HepG2 (cell line): ENCODE data around the gene UBTD1. TPM values are rescaled to one million over a fixed set of nuclear protein-coding genes. Genes with fewer than 3 reads are reported as not detected.

Experiments used
- ATF7 ChIP-seq, 2 experiments: fragments of 450-650 bp in 1 of 2; sonication (generic) in 1 of 2; formaldehyde crosslinking in 1 of 2; IDR thresholded peaks; 2 replicates each; pipeline versions ENCODE4 v1.4.0 to v1.6.1; 2016 to 2020; ENCODE audit warnings: antibody characterized with exemption in 1 of 2, mild to moderate bottlenecking in 1 of 2, missing genetic modification reagents in 1 of 2
- CBX2 ChIP-seq, 2 experiments: fragments of 200-600 bp in 1 of 2; sonication (generic); formaldehyde crosslinking in 1 of 2; IDR thresholded peaks; 2 replicates each; pipeline versions ENCODE4 v1.7.0 to v1.8.1; 2018 to 2022; ENCODE audit warnings: low read depth in 2 of 2, low read length in 1 of 2, mild to moderate bottlenecking in 1 of 2, missing genetic modification reagents in 1 of 2
- CCDC6 ChIP-seq: sonication (generic); formaldehyde crosslinking; IDR thresholded peaks from 2 replicates; pipeline ENCODE4 v1.8.1; 2022; ENCODE audit warnings: mild to moderate bottlenecking, missing genetic modification reagents, moderate library complexity
- FOXO1 ChIP-seq: sonication (generic); formaldehyde crosslinking; IDR thresholded peaks from 2 replicates; pipeline ENCODE4 v1.4.0; 2020; ENCODE audit warnings: missing genetic modification reagents
- HCFC1 ChIP-seq: fragments of 150-350 bp; IDR thresholded peaks from 2 replicates; pipeline ENCODE4 v1.6.1; 2014; ENCODE audit warnings: low read depth, low read length
- HDAC6 ChIP-seq: fragments of 200-600 bp; sonication (generic); IDR thresholded peaks from 2 replicates; pipeline ENCODE4 v1.7.0; 2017; ENCODE audit warnings: mild to moderate bottlenecking, antibody characterized with exemption, low read length, low read depth
- HOXA5 ChIP-seq: sonication (generic); formaldehyde crosslinking; IDR thresholded peaks from 2 replicates; pipeline ENCODE4 v1.4.0; 2020; ENCODE audit warnings: missing genetic modification reagents
- KDM3A ChIP-seq: IDR thresholded peaks from 2 replicates; pipeline ENCODE4 v1.6.1; 2018; ENCODE audit warnings: low read depth, missing compliant biosample characterization
- KLF12 ChIP-seq: sonication (generic); formaldehyde crosslinking; IDR thresholded peaks from 2 replicates; pipeline ENCODE4 v1.4.0; 2020; ENCODE audit warnings: missing genetic modification reagents, borderline replicate concordance
- PHF5A ChIP-seq: IDR thresholded peaks from one replicate; pipeline ENCODE4 v1.6.1; 2018; ENCODE audit warnings: low read depth, missing genetic modification reagents; ENCODE audit not compliant: unreplicated experiment
- RCOR2 ChIP-seq: IDR thresholded peaks from 2 replicates; pipeline ENCODE4 v1.6.1; 2016; ENCODE audit warnings: missing biosample characterization, missing genetic modification reagents
- ZIK1 ChIP-seq: sonication (generic); formaldehyde crosslinking; IDR thresholded peaks from 2 replicates; pipeline ENCODE4 v1.5.0; 2020; ENCODE audit warnings: mild to moderate bottlenecking, low read depth, missing genetic modification reagents, borderline replicate concordance
- ZMYM4 ChIP-seq: sonication (generic); formaldehyde crosslinking; IDR thresholded peaks from 2 replicates; pipeline ENCODE4 v1.8.1; 2023; ENCODE audit warnings: mild to moderate bottlenecking, missing genetic modification reagents
- ZNF30 ChIP-seq: sonication (generic); formaldehyde crosslinking; IDR thresholded peaks from 2 replicates; pipeline ENCODE4 v1.5.0; 2020; ENCODE audit warnings: mild to moderate bottlenecking, missing genetic modification reagents
- ZNF329 ChIP-seq: sonication (generic); formaldehyde crosslinking; IDR thresholded peaks from 2 replicates; pipeline ENCODE4 v1.9.0; 2021; ENCODE audit warnings: low read depth, mild to moderate bottlenecking, missing genetic modification reagents
- ZNF563 ChIP-seq: sonication (generic); formaldehyde crosslinking; IDR thresholded peaks from 2 replicates; pipeline ENCODE4 v1.8.0; 2022; ENCODE audit warnings: mild to moderate bottlenecking, moderate library complexity, missing genetic modification reagents
- ZNF644 ChIP-seq: IDR thresholded peaks from 2 replicates; pipeline ENCODE4 v1.6.1; 2016; ENCODE audit warnings: low read depth
- polyA plus RNA-seq, 8 experiments: library from polyadenylated mRNA; depleted of rRNA in 3 of 8; stranded (reverse) in 7 of 8; unstranded in 1 of 8; fragments of >200 nt; fragmentation: Illumina TruSeq in 4 of 8; extraction: Trizol in 4 of 8; gene quantifications; 2 replicates each; pipeline versions ENCODE4 v1.2.1 to v1.2.3, GENCODE V29; 2011 to 2016; ENCODE audit warnings: low read depth in 4 of 8, missing spikeins in 1 of 8, mixed read lengths in 1 of 8; ENCODE audit not compliant: insufficient read depth in 1 of 8
- total RNA-seq, 5 experiments: library from RNA; depleted of rRNA; stranded (reverse); fragments of >200 nt; fragmentation: Illumina TruSeq; extraction: Trizol; gene quantifications; 2 replicates each; pipeline ENCODE4 v1.2.3, GENCODE V29; 2016; ENCODE audit warnings: low read depth in 1 of 5
- TF ChIP-seq, protein P1 (sequence below): sonication (generic); formaldehyde crosslinking; IDR thresholded peaks from 2 replicates; pipeline ENCODE4 v1.8.0; 2022; ENCODE audit warnings: mild to moderate bottlenecking, missing genetic modification reagents; ENCODE audit not compliant: insufficient replicate concordance
- TF ChIP-seq, protein P2 (sequence below): sonication (generic); formaldehyde crosslinking; IDR thresholded peaks from 2 replicates; pipeline ENCODE4 v1.4.0; 2020; ENCODE audit warnings: missing genetic modification reagents
- TF ChIP-seq, protein P3 (sequence below): sonication (generic); formaldehyde crosslinking; IDR thresholded peaks from 2 replicates; pipeline ENCODE4 v1.5.0; 2020; ENCODE audit warnings: mild to moderate bottlenecking, missing genetic modification reagents, borderline replicate concordance
- TF ChIP-seq, protein P4 (sequence below): IDR thresholded peaks from 2 replicates; pipeline ENCODE4 v1.6.1; 2016; ENCODE audit warnings: missing compliant biosample characterization, missing genetic modification reagents, borderline replicate concordance
- TF ChIP-seq, protein P5 (sequence below): sonication (generic); formaldehyde crosslinking; conservative IDR thresholded peaks from 2 replicates; pipeline ENCODE4 v1.4.0; 2020; ENCODE audit warnings: missing genetic modification reagents

UBTD1 gene
- total and polyA plus RNA-seq, 2 of the 13 experiments (the other 11 are each of a cell fraction or from before 2014, with no cell fraction given), result 7.9 to 10.0 TPM

DNA sequence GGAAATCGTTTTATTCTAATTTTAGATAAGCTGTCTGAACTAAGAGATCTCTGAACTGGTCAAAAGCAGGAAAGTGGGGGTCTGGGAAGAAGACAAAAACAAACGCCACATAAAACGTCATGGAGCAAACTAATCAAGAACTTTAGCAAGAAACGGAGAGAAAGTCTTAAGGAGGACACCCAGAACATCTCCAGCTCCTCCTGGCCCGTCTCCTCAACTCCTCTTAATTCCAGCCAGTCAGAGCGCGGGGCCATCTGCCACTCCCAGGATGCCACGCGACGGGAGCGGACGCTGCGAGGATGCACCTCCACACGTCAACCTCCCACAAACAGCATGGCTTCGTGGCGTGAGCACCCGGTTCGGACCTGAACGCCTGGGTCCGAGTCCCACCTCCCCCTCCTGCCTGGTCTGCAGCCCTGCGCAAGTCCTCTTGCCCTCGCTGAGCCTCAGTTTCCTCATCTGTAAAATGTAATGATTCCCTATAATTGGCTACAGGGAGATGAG is 1.1 kb upstream of the UBTD1 start (continued):
- TF ChIP-seq, protein P1, sequence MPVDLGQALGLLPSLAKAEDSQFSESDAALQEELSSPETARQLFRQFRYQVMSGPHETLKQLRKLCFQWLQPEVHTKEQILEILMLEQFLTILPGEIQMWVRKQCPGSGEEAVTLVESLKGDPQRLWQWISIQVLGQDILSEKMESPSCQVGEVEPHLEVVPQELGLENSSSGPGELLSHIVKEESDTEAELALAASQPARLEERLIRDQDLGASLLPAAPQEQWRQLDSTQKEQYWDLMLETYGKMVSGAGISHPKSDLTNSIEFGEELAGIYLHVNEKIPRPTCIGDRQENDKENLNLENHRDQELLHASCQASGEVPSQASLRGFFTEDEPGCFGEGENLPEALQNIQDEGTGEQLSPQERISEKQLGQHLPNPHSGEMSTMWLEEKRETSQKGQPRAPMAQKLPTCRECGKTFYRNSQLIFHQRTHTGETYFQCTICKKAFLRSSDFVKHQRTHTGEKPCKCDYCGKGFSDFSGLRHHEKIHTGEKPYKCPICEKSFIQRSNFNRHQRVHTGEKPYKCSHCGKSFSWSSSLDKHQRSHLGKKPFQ (CRISPR knock-in tag), result no peak
- no peak for TF ChIP-seq CBX2 (IDR thresholded peaks at IDR 0.05; ENCODE audit: low read depth, low read length)
- no peak for TF ChIP-seq CBX2 (CRISPR knock-in tag; IDR thresholded peaks at IDR 0.05; ENCODE audit: low read depth)
- TF ChIP-seq, protein P2, sequence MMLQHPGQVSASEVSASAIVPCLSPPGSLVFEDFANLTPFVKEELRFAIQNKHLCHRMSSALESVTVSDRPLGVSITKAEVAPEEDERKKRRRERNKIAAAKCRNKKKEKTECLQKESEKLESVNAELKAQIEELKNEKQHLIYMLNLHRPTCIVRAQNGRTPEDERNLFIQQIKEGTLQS (CRISPR knock-in tag), result no peak
- no peak for TF ChIP-seq KLF12 (CRISPR knock-in tag)
- peak; percentile 36; the same call in 1 of the 2 replicates for TF ChIP-seq ZIK1
- no peak for TF ChIP-seq CCDC6 (CRISPR knock-in tag)
- no peak for TF ChIP-seq FOXO1 (CRISPR knock-in tag)
- TF ChIP-seq ZNF30 (CRISPR knock-in tag), result no peak
- no peak for TF ChIP-seq HDAC6
- TF ChIP-seq ZNF563 (CRISPR knock-in tag), result peak; percentile 55; the same call in 1 of the 2 replicates
- TF ChIP-seq, protein P3, sequence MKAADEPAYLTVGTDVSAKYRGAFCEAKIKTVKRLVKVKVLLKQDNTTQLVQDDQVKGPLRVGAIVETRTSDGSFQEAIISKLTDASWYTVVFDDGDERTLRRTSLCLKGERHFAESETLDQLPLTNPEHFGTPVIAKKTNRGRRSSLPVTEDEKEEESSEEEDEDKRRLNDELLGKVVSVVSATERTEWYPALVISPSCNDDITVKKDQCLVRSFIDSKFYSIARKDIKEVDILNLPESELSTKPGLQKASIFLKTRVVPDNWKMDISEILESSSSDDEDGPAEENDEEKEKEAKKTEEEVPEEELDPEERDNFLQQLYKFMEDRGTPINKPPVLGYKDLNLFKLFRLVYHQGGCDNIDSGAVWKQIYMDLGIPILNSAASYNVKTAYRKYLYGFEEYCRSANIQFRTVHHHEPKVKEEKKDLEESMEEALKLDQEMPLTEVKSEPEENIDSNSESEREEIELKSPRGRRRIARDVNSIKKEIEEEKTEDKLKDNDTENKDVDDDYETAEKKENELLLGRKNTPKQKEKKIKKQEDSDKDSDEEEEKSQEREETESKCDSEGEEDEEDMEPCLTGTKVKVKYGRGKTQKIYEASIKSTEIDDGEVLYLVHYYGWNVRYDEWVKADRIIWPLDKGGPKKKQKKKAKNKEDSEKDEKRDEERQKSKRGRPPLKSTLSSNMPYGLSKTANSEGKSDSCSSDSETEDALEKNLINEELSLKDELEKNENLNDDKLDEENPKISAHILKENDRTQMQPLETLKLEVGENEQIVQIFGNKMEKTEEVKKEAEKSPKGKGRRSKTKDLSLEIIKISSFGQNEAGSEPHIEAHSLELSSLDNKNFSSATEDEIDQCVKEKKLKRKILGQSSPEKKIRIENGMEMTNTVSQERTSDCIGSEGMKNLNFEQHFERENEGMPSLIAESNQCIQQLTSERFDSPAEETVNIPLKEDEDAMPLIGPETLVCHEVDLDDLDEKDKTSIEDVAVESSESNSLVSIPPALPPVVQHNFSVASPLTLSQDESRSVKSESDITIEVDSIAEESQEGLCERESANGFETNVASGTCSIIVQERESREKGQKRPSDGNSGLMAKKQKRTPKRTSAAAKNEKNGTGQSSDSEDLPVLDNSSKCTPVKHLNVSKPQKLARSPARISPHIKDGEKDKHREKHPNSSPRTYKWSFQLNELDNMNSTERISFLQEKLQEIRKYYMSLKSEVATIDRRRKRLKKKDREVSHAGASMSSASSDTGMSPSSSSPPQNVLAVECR (CRISPR knock-in tag), result peak; percentile 90; the same call in 1 of the 2 replicates
- TF ChIP-seq ATF7 (IDR thresholded peaks at IDR 0.05), result no peak
- TF ChIP-seq ATF7 (CRISPR knock-in tag; IDR thresholded peaks at IDR 0.05), result 0 out of 2 replicates have a peak, but pooled peaks have one; percentile 47
- TF ChIP-seq ZNF329 (CRISPR knock-in tag), result no peak; the same call in 1 of the 2 replicates
- peak; percentile 37; the same call in 1 of the 2 replicates for TF ChIP-seq ZMYM4 (CRISPR knock-in tag)
- TF ChIP-seq HOXA5 (CRISPR knock-in tag), result no peak
- TF ChIP-seq HCFC1, result no peak
- TF ChIP-seq, protein P4, sequence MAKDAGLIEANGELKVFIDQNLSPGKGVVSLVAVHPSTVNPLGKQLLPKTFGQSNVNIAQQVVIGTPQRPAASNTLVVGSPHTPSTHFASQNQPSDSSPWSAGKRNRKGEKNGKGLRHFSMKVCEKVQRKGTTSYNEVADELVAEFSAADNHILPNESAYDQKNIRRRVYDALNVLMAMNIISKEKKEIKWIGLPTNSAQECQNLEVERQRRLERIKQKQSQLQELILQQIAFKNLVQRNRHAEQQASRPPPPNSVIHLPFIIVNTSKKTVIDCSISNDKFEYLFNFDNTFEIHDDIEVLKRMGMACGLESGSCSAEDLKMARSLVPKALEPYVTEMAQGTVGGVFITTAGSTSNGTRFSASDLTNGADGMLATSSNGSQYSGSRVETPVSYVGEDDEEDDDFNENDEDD (CRISPR knock-in tag), result peak; percentile 56; the same call in 1 of the 2 replicates
- TF ChIP-seq PHF5A, result no peak
- TF ChIP-seq KDM3A (CRISPR knock-in tag), result no peak
- TF ChIP-seq, protein P5, sequence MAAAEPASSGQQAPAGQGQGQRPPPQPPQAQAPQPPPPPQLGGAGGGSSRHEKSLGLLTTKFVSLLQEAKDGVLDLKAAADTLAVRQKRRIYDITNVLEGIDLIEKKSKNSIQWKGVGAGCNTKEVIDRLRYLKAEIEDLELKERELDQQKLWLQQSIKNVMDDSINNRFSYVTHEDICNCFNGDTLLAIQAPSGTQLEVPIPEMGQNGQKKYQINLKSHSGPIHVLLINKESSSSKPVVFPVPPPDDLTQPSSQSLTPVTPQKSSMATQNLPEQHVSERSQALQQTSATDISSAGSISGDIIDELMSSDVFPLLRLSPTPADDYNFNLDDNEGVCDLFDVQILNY (CRISPR knock-in tag), result no peak
- TF ChIP-seq ZNF644 (CRISPR knock-in tag), result no peak
- TF ChIP-seq RCOR2 (CRISPR knock-in tag), result no peak
